HG03139 (cell line): ENCODE measurements around the gene FZD2.

Experiments used
- ATAC-seq: cut with Tn5 transposase; IDR thresholded peaks from one replicate; pipeline ENCODE4 v1.9.1; 2021; ENCODE audit not compliant: unreplicated experiment

FZD2 gene

GRCh38 chr17:44606658-44607057, 49.4 kb downstream of the FZD2 start:
- ATAC-seq, result no peak

- ATAC-seq, result no peak
Observed at GRCh38 chr17:44607836-44608690, 50.8 kb downstream of the FZD2 start.

GRCh38 chr17:44608727-44609435, 51.6 kb downstream of the FZD2 start:
- no peak for ATAC-seq

- ATAC-seq, result no peak
Observed at GRCh38 chr17:44610331-44610730, 53.0 kb downstream of the FZD2 start.
